ENCODE data around the gene MPEG1. TPM values are rescaled to one million over a fixed set of nuclear protein-coding genes. Genes with fewer than 3 reads are reported as not detected.

Gene MPEG1
- total and polyA plus RNA-seq, 2 of the 4 experiments (the other 2 are of a cell fraction): not detected

- no peak overlapping the region for H2AK9ac ChIP-seq (replicated peaks; ENCODE audit: low read depth, low read length, poor library complexity)
- no peaks in the 10 kb centered on the region for H3K27me3 ChIP-seq (ENCODE audit: control insufficient read depth, insufficient read depth, low read length)
- no peak overlapping the region for H3K4me3 ChIP-seq (ENCODE audit: insufficient read depth, low read depth, low read length)
- WGBS, 2 experiments (ENCODE audit: extremely low coverage in 2 of 2, insufficient read length in 1 of 2): no CpG with 5 or more reads among the region's 2 CpGs
- peak overlapping the region in 1 of 2 experiments; percentile 39; a peak in 1 of 4 replicates for H4K8ac ChIP-seq (ENCODE audit: low read depth in 2 of 2, low read length in 2 of 2)
- peak overlapping the region; percentile 84 for H2BK20ac ChIP-seq (ENCODE audit: low read depth, low read length)
- ATAC-seq (ENCODE audit: low read depth) (no peak), DNase-seq (no peak)
- in situ Hi-C loops (cut with MboI; ENCODE audit: low sequenced_read_pairs): no loop called here
- peak overlapping the region; percentile 80; the same call in 1 of the 2 replicates for H3K27ac ChIP-seq (ENCODE audit: insufficient read depth, low read length)
- H3K9me1 ChIP-seq (ENCODE audit: insufficient read depth, low read length): peaks cover 17% of the 10 kb centered on the region
- intact Hi-C loops (cut with micrococcal nuclease): loop anchor here (5.0 kb wide), 2 partner anchors 51 to 59 kb away; partner anchors contain the start of gene DTX4
- TF ChIP-seq, protein P1, sequence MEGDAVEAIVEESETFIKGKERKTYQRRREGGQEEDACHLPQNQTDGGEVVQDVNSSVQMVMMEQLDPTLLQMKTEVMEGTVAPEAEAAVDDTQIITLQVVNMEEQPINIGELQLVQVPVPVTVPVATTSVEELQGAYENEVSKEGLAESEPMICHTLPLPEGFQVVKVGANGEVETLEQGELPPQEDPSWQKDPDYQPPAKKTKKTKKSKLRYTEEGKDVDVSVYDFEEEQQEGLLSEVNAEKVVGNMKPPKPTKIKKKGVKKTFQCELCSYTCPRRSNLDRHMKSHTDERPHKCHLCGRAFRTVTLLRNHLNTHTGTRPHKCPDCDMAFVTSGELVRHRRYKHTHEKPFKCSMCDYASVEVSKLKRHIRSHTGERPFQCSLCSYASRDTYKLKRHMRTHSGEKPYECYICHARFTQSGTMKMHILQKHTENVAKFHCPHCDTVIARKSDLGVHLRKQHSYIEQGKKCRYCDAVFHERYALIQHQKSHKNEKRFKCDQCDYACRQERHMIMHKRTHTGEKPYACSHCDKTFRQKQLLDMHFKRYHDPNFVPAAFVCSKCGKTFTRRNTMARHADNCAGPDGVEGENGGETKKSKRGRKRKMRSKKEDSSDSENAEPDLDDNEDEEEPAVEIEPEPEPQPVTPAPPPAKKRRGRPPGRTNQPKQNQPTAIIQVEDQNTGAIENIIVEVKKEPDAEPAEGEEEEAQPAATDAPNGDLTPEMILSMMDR (conservative IDR thresholded peaks at IDR 0.05; ENCODE audit: low read depth, low read length): no peak
- TF ChIP-seq RCOR1 (IDR thresholded peaks at IDR 0.05; ENCODE audit: insufficient replicate concordance, low read length) (no peak), POLR2A (IDR thresholded peaks at IDR 0.05; ENCODE audit: low read depth, low read length) (no peak), CHD1 (IDR thresholded peaks at IDR 0.05; ENCODE audit: low read depth, low read length) (no peak), NFE2L2 (IDR thresholded peaks at IDR 0.05; ENCODE audit: low read depth, low read length) (no peak), BHLHE40 (IDR thresholded peaks at IDR 0.05; ENCODE audit: low read depth, low read length) (no peak), MAZ (IDR thresholded peaks at IDR 0.05; ENCODE audit: borderline replicate concordance, low read depth, low read length) (no peak), USF2 (IDR thresholded peaks at IDR 0.05; ENCODE audit: low read depth, low read length) (no peak), MAFK (IDR thresholded peaks at IDR 0.05; ENCODE audit: low read depth, low read length) (no peak), FOS (IDR thresholded peaks at IDR 0.05; ENCODE audit: low read depth, low read length) (no peak), RAD21 (IDR thresholded peaks at IDR 0.05; ENCODE audit: low read length) (no peak), SMC3 (IDR thresholded peaks at IDR 0.05; ENCODE audit: low read depth, low read length) (no peak), MXI1 (IDR thresholded peaks at IDR 0.05; ENCODE audit: borderline replicate concordance, low read depth, low read length) (no peak), CEBPB (IDR thresholded peaks at IDR 0.05; ENCODE audit: low read depth, low read length) (no peak), RFX5 (IDR thresholded peaks at IDR 0.05; ENCODE audit: low read depth, low read length) (no peak)
- TF ChIP-seq, protein P2, sequence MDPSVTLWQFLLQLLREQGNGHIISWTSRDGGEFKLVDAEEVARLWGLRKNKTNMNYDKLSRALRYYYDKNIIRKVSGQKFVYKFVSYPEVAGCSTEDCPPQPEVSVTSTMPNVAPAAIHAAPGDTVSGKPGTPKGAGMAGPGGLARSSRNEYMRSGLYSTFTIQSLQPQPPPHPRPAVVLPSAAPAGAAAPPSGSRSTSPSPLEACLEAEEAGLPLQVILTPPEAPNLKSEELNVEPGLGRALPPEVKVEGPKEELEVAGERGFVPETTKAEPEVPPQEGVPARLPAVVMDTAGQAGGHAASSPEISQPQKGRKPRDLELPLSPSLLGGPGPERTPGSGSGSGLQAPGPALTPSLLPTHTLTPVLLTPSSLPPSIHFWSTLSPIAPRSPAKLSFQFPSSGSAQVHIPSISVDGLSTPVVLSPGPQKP (IDR thresholded peaks at IDR 0.05; ENCODE audit: borderline replicate concordance, low read depth, low read length): no peak
- no peaks in the 10 kb centered on the region for H4K20me1 ChIP-seq (ENCODE audit: insufficient read depth, low read length)
- BruUV-seq (replicated peaks): no TSS peak
- peaks cover 24% of the 10 kb centered on the region for H3K4me1 ChIP-seq (ENCODE audit: control insufficient read depth, insufficient read depth, low read length)
- no peaks in the 10 kb centered on the region for H3K36me3 ChIP-seq (ENCODE audit: control insufficient read depth, insufficient read depth, low read length)
- H3K79me1 ChIP-seq (ENCODE audit: low read depth in 1 of 2, low read length in 2 of 2): no peaks in the 10 kb centered on the region
- peak overlapping the region; percentile 68 for H3K14ac ChIP-seq (replicated peaks; ENCODE audit: low read depth, low read length)
- H3K4me2 ChIP-seq (ENCODE audit: low read depth, low read length): no peak overlapping the region
- H2BK15ac ChIP-seq (ENCODE audit: low read depth, low read length): peak overlapping the region; percentile 88; the same call in 1 of the 3 replicates
- H3K18ac ChIP-seq (ENCODE audit: low read depth, low read length): peak overlapping the region; percentile 85
- no peak overlapping the region for H3K56ac ChIP-seq (ENCODE audit: extremely low read depth, insufficient read depth, low read length)
- H3K9ac ChIP-seq (ENCODE audit: low read depth, low read length): no peak overlapping the region
- peak overlapping the region; percentile 39; the same call in 1 of the 2 replicates for H2AK5ac ChIP-seq (ENCODE audit: low read depth, low read length)
- peak overlapping the region; percentile 31 for H2BK5ac ChIP-seq (ENCODE audit: low read depth, low read length, poor library complexity, severe bottlenecking)
- H4K91ac ChIP-seq (ENCODE audit: insufficient read depth, low read depth, low read length): peak overlapping the region; percentile 48
- no peak overlapping the region for H2AFZ ChIP-seq (replicated peaks; ENCODE audit: low read length, poor library complexity)
- peak overlapping the region; percentile 85 for H2BK120ac ChIP-seq (ENCODE audit: low read depth, low read length)
- POLR2A ChIA-PET (ENCODE audit: unreplicated experiment): no interaction called here
- dilution Hi-C loops (cut with HindIII; ENCODE audit: low sequenced_read_pairs, unreplicated experiment): no loop called here
- CTCF ChIA-PET: interaction anchor here (0.9 to 1.3 kb wide), 3 partner anchors 19 to 52 kb away, joined by 3 to 5 read pairs (median 4); partner anchors contain the start of gene DTX4
- peak overlapping the region; percentile 78; the same call in 1 of the 2 replicates for H3K4ac ChIP-seq (ENCODE audit: low read depth, low read length)
- H3K23ac ChIP-seq (ENCODE audit: low read depth, low read length): no peak overlapping the region
- H3K9me3 ChIP-seq (ENCODE audit: control insufficient read depth, insufficient read depth, low read length): no peaks in the 10 kb centered on the region
- H4K5ac ChIP-seq (ENCODE audit: low read depth, low read length): peak overlapping the region; percentile 30
These were observed 10.9 kb upstream of the MPEG1 start for GRCh38 chr11:59223611-59224010.
